ENCODE measurements around the gene SRD5A2. TPM values are rescaled to one million over a fixed set of nuclear protein-coding genes. Genes with fewer than 3 reads are reported as not detected.

The SRD5A2 gene
- total RNA-seq, 4 donors from 2014 or later, result not detected

DNA sequence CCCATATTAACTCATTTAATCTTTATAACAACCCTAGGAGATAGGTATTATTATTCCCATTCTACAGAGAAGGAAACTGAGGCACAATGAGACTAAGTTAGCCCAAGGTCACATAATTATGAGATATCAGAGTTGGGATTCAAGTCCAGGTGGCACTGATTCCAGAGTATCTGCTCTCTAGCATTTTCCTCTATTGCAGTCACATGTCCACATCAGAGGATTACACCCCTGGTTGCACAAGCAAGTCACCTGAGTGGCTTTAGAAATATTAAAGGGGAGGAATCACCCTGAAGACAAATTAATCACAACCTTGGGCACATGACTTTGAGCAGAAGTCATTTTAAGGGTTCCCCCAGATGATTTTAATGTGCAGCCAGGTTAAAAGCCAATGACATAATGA, 23.8 kb downstream of the SRD5A2 start:
- TF ChIP-seq, protein P1, sequence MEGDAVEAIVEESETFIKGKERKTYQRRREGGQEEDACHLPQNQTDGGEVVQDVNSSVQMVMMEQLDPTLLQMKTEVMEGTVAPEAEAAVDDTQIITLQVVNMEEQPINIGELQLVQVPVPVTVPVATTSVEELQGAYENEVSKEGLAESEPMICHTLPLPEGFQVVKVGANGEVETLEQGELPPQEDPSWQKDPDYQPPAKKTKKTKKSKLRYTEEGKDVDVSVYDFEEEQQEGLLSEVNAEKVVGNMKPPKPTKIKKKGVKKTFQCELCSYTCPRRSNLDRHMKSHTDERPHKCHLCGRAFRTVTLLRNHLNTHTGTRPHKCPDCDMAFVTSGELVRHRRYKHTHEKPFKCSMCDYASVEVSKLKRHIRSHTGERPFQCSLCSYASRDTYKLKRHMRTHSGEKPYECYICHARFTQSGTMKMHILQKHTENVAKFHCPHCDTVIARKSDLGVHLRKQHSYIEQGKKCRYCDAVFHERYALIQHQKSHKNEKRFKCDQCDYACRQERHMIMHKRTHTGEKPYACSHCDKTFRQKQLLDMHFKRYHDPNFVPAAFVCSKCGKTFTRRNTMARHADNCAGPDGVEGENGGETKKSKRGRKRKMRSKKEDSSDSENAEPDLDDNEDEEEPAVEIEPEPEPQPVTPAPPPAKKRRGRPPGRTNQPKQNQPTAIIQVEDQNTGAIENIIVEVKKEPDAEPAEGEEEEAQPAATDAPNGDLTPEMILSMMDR (IDR thresholded peaks at IDR 0.05), result no peak
- ATAC-seq (ENCODE audit: low FRiP score) (no peak), DNase-seq (ENCODE audit: low spot score) (no peak)

DNA sequence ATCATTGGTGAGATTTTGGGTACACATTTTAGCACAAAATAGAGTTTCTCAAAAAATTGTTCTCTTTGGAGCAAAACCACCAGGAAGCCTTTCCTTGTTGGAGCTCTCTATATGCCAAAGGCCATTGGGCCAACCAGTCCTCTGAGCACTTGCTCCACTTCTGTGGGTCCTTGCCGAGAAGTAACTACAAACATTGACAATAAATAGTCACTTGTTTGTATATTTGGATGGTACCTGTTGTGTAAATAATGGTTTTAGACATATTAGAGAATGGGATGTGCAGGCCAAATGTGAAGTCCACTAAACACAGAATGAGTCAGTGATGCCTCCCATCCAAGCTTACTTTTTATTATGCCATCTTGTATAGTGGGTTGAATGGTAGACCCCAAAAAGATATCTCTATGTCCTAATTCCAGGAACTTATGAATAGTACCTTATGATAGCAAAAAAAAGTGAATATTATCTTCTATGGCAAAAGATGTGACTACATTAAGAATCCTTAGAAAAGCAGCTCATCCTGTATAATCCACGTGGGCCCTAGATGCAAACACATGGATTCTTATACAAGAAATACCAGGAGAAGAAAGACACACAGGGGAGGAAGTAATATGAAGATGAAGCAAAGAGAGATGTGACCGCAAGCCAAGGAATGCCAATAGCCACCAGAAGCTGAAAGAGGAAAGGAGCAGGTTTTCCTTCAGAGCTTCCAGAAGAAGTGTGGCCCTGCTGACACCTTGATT, 24.6 kb downstream of the SRD5A2 start:
- ATAC-seq (ENCODE audit: low FRiP score), result no peak
- TF ChIP-seq, protein P1 (IDR thresholded peaks at IDR 0.05), result no peak

DNA sequence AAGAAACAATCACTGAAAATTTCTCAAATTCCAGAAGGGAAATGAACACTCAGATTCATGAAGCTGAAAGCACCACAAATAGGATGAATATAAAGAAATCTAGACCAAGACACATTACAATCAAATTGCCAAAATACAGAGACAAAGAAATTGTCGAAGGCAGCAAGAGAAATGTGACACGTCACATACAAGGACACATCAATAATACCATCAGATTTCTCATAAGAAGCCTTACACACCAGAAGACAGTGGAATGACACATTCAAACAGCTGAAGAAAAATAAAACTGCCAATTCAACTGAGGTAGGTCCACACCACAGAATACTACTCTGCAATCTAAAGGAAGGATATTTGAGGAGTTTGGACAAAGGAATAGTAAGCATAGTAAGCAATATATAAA, 27.4 kb downstream of the SRD5A2 start:
- TF ChIP-seq, protein P1 (IDR thresholded peaks at IDR 0.05), result no peak
- no peak for ATAC-seq (ENCODE audit: low FRiP score)
- DNase-seq (ENCODE audit: low spot score), result no peak

More for the DNA sequence above, 24.6 kb downstream of the SRD5A2 start:
- DNase-seq (ENCODE audit: low spot score), result no peak

DNA sequence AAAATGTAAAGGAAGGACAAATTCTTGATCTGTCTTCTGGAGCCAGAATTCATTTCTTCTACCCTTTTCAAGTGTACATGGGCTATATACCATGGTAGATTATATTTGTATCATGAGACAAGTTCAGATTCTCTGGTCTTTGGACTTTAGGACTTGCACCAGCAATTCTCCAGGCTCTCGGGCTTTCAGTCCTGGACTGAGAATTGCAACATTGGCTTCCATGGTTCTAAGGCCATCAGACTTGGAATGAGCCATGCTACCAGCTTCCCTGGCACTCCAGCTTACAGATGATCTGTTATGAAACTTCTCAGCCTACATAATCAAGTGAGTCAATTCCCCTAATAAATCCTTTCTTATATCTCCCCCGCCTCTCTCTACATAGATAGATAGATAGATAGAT, 33.3 kb downstream of the SRD5A2 start:
- TF ChIP-seq, protein P1 (IDR thresholded peaks at IDR 0.05), result no peak
- DNase-seq (ENCODE audit: low spot score) (no peak), ATAC-seq (ENCODE audit: low FRiP score) (no peak)

DNA sequence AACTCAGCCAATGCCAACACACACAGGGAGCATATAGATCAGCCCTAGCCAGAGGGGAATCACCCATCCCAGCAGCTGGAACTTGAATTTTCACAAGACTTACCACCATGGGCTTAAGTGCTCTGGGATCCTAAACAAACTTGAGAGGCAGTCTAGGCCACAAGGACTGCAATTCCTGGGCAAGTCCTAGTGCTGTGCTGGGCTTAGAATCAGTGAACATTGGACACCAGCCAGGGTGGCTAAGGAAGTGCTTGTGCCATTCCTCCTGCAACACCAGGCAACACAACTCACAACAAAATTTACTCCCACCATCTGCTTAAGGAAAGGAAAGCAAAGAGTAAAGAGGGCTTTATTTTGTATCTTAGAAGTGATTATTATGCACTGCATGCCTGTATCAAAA, 38.9 kb downstream of the SRD5A2 start:
- TF ChIP-seq, protein P1 (IDR thresholded peaks at IDR 0.05), result no peak
- no peak for DNase-seq (ENCODE audit: low spot score)
- no peak for ATAC-seq (ENCODE audit: low FRiP score)

DNA sequence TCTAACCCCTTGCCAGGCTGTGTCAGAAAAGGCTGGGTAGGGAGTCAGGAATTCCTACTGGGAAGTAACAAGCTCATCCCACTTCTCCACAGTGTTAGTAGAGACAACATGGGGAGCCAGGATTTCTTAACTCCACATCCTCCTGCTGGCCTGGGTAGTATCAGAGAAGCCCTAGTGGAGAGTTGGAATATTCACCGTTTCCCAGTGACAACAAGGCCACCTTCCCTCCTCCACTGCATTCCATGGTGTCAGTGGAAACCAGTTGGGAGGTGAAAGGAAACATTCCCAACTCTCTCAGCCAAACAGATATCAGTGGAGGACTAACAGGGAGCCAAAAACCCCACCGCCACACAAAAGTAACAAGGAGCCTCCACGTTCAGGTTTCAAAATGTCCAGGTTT, 41.2 kb downstream of the SRD5A2 start:
- no peak for DNase-seq (ENCODE audit: low spot score)
- TF ChIP-seq, protein P1 (IDR thresholded peaks at IDR 0.05), result no peak
- no peak for ATAC-seq (ENCODE audit: low FRiP score)

DNA sequence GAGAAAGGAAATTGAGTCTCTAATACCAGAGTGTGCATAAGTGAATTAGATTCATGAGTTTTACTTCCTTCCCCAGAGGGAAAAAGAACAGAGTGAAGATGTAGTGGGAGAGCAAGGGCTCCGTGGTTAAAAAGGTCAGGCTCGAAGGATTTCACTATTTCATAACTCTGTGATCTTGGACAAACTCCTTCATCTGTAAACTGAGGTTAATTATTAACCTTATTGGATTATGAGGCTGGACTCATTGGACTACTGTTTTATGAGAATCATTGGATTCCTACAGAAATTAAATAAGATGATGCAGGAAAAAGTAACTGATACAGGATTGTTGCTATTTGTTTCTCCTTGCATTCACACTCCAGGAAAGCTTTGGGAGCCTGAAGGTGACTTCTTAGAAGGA, 45.0 kb downstream of the SRD5A2 start:
- TF ChIP-seq, protein P1 (IDR thresholded peaks at IDR 0.05), result no peak
- ATAC-seq (ENCODE audit: low FRiP score), result no peak
- no peak for DNase-seq (ENCODE audit: low spot score)

Measured in omental fat pad (tissue), 4 donors.